GDM1 (cell line): ENCODE measurements around the gene RIMS3.
A peak's percentile ranks its signal among the peaks of the same experiment; 100 is the strongest.

Experiments used
- DNase-seq: peaks from one replicate; lab custom pipeline; 2025; lab: John Stamatoyannopoulos, UW

Gene RIMS3

DNA sequence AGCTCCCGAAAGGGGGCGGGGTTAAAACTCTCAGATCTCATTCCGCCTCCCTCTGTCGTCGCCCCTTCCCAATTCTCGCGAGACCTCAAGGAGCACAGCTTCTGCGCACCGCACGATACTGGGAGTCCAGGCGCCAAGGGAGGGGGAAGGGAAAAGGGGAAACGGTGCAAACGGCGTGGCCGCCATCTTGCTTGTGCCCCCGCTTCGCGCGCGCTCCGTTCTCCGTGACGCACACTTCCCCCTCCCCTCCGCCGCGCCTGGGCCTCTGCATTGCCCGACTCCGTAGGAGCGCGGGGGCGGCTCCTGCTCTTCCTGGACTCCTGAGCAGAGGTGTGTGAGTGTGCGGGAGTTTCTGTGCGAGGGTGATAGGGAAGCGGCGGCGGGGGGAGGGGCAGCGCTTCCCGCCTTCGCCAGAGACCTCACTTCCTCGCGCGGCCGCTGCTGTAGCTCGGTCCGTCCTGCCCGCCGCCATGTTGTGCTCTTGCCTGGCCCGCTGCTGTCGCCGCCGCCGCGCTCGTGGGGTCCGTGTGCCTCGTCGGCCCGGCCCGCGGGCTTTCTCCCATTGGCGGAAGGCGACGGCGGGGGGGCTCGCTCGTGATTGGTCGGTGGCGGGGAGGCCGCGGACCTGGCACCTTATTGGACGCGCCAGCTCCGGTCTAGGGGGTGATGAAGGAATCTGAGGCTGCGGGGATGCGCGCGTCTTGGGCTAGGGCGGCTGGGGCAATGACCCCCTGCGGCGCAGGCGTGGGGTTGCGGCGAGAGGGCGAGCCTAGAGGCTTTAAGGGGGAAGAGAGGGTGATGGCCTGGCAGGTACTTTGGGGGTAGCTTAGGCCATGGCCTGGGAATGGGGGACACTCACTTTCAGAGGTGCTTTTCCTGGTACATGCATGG, 26.3 kb upstream of the RIMS3 start, which contains the start of gene NFYC:
Gene NFYC, plus strand, starts transcription at position 167 of the 891 bp plus-strand sequence. CDS start 47,140 bp downstream, outside the sequence.
- peak; percentile 97 for DNase-seq

DNA sequence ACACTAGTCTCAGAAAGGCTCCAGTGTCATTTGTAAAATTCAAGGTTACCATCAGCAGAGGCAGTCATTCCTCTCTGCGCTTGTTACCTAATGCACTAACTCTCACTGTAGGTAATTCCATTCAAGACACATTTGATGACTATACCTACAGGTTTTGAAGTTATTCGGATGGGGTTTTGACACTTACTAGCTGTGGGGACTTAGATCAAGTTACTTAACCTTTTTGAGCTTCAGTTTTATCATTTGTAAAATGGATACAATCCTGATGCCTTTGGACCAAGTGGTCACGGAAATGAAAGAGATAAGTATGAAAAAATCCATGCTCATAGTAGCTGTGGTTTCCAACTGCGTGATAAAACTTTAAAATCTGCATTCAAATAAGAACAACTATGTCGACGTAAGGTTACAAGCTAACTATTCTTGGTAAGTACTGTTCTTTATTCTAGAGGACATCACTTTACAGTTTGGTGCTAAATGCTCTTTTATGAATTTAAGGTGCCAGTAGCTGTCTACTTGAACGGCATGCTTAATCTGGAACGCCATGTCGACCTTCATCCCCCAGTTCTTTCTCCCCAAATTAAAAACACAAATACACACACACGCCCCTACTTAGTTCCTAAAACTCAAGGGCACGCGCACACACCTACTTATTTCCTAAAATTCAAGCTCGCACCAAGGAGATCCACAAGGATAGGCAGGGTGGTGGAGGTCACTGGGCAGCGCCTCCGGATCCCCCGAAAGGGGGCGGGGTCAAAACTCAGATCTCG, 25.5 kb upstream of the RIMS3 start:
- DNase-seq: no peak

DNA sequence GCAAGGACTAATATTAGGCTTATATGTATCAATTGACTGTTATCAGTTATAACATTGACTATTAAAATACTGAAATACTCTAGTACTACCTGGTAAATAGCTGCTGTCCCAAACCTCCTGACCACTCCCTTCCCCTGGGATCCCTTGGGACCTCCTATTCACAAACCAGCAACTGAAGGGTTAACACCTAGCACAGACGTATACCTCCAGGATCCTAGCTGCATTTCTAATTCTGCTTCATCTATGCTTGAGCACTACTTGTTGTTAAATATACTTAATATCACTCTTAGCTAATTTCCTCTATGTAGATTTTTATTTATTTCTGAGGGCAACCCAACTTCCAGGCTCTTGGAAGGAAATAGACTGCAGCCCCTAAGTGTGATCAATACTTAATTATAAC, 24.3 kb upstream of the RIMS3 start:
- DNase-seq: no peak

DNA sequence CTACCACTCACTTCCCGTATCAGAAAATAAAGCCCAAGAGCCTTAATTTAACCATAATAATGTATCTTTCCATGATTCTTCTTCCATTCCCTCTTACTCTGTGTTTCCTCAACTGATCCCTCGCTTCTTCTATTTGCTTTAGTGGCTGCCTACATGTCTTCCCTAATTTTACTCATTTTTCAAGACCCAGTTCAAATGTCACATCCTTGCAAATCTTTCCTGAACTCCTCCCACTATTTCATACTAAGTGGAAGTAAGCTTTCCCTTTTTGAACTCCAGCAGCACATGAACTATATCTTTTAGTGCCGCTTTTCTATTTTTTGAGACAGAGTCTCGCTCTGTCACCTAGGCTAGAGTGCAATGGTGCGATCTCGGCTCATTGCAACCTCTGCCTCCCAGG, 22.2 kb upstream of the RIMS3 start:
- DNase-seq: no peak

DNA sequence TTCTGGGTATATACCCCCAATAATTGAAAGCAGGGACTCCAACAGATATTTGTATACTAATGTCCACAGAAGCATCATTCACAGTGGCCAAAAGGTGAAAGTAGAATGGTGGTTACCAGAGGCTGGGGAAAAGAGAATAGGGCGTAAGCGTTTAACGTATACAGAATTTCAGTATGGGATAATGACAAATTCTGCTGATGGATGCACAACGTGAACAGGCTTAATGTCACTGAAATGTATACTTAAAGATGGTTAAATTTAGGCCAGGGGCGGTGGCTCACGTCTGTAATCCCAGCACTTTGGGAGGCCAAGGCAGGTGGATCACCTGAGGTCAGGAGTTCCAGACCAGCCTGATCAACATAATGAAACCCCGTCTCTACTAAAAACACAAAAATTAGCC, 21.6 kb upstream of the RIMS3 start:
- no peak for DNase-seq

DNA sequence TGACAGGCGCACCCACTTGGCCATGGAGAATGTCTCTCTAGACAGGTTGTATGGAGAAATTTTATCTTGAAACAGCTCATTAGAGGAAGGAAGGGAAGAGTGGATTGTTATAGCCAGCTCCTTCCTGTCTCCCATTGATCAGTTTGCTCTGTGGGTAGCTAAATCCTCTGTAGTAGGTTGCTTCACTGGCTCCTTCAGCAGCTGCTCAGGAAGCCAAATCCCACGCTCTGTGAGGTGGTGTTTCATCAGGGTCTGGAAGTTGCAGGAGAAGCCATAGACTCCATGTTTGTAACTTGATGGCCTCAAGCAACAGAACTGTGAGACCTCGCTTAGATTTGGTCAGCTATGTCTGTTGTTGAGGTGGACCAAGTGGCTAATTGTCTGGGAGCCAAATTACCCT, 19.2 kb upstream of the RIMS3 start:
- peak; percentile 17 for DNase-seq

DNA sequence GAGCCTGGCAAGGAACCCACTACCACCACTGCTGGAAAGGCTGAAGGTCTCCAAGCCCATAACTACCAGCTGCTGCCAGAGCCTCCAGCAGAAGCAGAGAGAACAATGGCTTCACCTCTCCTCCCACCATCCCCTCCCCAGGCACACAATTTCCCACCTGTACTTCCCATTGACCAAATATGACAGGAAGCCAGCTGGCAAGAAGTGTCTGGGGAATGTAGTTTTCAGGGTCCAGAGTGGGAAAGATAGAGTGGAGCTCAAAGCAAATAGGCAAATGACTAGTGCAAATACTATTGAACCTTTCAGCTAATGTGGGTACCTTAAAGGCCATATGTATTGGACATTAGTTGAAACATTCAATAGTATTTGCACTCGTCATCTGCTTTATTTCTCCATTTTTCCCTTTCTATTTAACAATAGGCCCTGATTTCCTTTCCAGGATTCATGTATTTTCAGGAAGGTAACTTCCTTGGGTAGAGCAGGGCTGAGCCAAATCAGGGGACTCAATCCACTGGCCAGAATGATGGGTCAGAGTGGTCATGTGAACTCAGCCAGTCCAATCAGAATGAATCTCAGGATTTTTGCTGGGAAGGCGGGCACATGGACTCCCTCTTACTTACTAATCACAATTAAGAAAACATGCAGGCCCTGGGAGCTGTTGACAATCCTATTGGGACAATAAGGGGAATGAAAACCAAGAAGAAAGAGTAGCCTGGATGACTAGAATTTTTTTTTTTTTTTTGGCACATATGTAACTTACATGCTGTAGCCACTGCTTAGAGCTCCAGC, 13.9 kb upstream of the RIMS3 start:
- DNase-seq: no peak

DNA sequence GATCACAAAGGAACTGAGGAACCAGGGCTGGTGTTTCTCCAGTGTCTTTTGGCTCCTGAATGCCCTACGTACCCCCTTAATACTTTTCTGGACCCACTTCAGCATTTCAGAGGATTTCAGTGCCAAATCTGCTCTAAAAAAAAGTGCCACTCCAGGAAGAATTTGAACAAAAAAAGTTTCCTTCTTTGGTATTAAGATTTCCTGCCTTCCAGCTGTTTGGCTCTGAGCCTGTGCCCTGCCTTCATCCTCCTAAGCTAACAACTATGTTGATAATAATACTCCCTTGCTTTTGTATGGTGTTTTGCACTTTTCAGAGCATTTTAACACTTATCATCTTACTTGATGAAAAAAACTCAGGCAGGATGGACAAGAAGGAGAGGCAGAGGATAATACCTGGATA, 11.0 kb upstream of the RIMS3 start:
- no peak for DNase-seq

DNA sequence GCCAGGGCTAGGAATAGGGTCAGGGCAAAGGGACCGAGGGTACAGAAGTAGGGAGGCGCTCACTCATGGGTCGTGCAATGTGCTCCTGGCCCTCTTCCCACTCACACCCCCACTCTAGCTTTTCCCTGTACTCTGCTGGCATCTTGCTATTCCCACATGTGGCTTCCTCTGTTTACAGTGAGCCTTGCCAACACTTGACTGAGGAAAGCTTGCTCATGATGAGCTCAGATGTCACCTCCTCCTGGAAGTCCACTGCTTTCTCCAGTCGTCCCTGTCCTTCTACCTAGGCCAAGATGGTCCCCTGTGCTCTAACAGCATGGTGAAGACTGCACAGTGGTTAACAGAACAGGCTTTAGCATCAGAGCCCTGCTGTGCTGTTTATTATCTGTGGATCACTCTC, 8.0 kb upstream of the RIMS3 start:
- DNase-seq: no peak

DNA sequence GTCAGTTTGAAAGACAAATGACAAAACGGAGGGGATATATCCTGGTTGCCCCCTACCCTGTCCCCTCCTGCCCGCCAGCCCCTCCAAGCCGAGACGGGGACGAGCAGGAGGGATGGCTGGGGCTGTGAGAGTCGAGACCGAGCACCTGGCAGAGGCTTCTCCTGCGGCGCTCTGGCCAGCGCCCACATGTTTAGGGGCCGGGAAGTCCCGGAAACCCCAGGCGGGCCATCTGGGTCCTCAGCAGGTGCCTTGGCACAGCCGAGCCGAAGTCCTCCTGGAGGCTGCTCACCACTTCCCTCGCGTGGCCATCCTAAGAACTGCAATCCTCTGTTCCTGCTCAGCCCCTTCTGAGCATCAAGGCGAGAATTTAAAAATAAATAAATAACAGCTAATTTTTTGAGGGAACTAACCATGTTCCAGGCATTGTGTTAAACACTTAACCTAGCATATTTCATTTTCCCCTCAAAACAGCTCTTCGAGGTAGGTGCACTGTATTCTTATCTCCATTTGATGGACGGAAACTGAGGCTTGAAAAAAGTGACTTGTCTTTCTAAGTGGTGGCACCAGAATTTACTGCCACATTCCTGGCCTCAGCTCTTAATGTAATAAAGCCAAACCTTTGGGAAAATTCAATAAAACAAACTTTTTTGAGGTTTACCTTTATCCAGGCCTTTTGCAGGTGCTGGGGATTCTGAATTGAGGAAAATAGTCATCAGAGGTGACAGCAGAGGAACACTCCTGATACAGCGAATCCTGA, 3.5 kb upstream of the RIMS3 start:
- peak; percentile 52 for DNase-seq

DNA sequence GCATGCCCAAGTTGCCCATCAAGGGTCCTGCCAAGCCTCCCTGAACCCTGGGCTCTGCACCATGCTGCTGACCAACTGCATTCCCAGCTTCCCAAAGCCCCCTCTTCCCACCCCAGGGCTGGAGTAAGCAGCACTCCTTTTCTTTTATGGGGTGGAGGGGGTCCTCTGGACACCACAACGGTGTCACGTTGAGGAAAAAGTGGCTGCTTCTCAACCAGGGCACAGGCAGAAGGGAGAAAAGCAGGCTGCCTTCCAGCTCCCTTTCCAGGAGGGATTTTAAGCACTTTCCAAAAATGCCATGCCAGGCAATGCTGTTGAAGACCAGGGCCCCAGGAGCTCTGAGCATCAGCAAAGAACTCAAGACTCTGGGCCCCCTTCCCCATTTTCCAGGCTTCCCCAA, 691 bp downstream of the RIMS3 start:
- no peak for DNase-seq

DNA sequence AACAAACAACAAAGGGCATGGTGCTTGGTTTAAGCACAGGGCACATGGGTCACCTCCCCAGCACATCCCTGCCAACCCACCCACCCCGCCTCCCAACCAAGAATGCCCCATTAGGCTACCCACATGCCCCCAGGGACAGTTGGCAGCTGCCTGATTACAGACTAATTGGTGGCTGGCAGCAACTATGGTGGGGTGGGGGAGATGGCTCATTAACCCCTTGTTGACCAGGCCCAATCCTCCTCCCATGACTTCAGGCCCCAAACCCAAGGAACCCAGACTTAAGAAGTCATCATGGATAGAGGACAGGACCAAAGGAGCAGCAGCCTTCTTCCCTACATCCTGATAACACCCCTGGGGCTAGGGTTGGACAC, 1.3 kb downstream of the RIMS3 start:
- no peak for DNase-seq

DNA sequence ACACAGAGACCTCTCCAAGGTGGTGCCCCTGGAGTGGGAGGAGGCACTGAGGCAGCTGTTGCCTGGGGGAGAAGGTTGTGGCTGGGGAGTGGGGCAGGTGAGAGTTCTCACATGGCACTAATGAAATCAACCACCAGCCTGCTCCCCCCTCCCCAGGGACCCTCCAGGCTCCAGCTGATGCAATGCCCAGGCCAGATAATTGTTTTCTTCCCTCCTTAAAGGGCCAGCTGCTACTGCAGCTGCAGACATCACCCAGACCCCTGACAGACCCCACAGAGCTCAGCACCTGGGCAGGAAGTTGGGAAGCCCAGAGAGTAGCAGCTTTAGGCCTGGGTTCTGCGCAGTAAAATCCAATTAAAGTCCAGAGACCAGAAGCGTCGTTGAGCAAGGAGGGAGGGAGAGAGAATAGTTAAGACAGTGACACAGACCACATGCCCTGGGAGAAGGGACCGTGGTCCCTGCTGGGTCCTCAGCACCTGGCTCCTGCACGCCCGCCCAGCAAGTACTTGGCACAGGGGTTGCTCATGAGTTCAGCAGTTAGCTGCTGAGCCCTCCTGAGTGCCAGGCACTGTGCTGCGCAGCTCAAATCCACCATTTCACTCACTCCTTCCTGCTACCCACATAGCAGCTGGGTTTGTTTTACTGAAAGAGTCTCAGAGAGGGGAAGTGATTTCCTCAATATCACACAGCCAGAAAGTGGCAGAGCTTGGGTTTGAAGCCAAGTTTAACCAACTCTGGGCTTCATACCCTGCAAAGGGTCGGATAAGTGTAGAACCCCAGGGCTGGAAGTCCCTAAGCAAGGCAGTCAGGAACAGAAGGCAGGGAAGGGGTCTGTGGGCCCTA, 1.9 kb downstream of the RIMS3 start:
- no peak for DNase-seq

DNA sequence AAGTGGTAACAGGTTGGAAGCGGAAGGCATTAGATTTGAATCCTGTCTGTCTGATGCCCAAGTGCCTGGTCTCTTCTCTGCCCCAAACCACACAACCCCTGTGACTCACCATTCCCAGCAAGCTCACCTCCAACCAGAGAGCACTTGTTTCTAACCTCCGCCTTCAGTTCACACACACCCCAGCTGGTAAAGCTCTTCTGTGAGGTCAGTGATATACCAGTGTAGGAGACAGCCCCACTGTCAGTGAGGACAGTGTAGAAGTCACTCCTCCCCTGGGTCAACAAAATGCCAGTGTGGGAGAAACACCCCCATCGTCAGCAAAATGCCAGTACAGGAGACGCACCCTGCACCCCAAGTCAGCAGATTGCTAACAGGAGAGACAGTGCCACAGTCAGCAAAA, 2.6 kb downstream of the RIMS3 start:
- DNase-seq: no peak

DNA sequence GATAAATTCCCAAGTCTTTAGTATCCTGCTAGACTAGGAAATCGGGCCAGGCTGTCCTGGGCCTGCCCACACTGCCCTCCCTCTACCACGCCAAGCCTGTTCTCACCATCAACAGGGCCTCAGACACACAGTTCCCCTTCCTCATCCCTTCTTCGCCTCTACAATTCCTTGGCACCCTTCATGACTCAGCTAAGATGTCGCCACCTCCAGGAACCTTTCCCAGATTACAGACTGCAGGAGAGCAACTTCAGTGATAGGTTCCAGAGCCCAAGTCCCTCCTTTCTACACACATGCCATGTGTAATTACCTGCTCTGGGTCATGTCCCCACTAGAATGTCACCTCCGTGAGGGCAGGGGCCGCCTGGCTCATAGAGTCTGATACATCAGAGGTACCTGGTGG, 3.3 kb downstream of the RIMS3 start:
- DNase-seq: no peak

DNA sequence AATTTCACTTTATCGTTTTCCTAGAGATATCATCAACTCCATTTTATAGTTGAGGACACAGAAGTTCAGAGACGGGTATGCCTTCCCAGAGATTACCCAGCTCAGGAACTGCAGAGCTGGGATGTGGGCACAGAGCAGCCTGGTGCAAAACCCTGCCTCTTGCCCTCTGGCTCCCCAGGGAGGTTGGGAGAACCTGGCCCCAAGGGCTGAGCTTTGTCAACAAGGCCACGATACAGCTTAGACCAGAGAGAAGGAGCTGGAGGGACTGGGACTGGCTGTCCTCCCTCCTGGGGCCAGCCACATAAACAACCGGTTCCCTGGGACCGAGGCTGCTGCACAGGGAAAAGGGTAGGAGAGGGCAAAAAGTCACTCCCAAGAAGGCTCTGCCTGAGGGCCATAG, 3.8 kb downstream of the RIMS3 start:
- DNase-seq: no peak

DNA sequence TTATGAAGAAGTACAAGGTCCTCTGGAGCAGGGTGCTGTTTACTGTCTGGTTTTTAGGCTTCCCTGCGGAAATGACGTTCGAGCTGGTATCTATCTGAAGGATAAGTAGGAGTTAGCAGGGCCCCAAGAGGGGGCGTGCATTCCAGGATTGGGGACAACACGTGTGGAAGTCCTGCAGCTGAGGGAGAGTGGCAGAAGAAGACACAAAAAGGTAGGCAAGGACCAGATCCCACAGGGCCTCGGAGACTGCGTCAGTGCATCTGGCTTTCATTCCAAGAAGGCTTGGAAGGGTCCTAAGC, 5.9 kb downstream of the RIMS3 start:
- DNase-seq: no peak

DNA sequence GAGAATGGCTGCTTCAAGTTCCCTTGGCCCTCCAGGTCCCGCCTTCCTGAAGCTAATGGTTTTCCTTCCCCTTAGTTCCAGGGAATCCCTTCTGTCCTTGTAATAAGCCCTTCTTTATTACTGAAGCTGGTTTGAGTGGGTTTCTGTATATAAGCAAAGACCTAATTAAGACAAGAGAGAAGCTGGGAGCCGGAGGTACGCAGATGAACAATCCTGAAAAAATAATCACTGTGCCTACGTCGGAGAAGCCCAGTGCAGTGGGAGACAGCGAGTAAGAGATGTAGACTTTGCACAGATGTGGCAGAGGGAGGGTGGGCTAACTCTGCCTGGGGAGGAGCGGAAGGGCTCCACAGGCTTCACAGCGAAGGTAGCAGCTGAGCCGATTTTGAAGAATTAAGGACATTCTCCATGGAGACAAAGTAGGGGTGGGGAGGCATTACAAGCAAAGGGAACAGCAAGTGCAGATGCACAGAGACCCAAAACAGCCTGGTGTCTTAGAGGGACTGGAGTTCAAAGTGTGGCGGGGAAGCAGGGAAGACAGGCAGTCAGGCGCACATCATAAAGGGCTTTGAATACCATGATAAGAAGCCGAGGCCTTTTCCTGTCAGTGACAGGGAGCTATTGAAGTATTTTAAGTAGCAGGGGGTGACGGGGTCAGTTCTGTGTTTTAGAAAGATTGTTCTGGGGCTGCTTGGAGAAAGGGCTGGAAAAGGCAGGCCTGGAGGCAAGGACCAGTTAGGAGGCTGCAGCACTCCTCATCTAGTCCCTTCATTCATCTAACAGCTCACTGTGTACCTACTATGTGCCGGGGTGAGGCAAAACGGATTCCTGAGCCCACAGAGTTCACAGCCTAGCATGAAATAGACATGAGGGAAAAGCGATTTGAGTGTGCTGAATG, 6.5 kb downstream of the RIMS3 start:
- no peak for DNase-seq

DNA sequence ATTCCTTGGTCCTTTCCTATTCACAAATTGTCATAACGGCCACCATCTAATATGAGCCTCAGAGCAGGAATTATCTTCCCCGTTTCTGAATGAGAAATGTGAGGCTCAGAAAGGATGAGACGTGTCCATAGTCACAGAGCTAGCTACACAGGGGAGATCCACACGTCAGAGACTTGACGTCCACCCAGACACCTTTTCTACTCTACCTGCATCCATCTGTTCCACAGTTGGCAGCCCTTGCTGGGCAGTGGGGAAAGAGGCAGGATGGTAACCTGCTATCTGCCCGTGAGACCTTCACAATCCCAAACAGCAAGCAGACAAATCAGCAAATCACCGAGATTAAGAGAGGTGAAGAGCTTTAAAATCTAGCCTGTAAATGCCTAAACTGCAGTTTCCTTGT, 8.4 kb downstream of the RIMS3 start:
- no peak for DNase-seq
